Measurements from ENCODE around the gene LDB2.

LDB2 gene

GRCh38 chr4:16844816-16845586 lies 53.4 kb downstream of the LDB2 start:
- DNase-seq (ENCODE audit: low read depth), result no peak
- no peak overlapping the region for H3K4me3 ChIP-seq (ENCODE audit: low read length)
- no peak for TF ChIP-seq CTCF (conservative IDR thresholded peaks at IDR 0.05; ENCODE audit: low read depth, low read length)

- DNase-seq (ENCODE audit: low read depth), result no peak
- TF ChIP-seq CTCF (conservative IDR thresholded peaks at IDR 0.05; ENCODE audit: low read depth, low read length), result no peak
Measured at GRCh38 chr4:16843831-16844508, 54.5 kb downstream of the LDB2 start.

GRCh38 chr4:16838226-16838875 lies 60.1 kb downstream of the LDB2 start:
- DNase-seq (ENCODE audit: low read depth), result no peak
- no peak for TF ChIP-seq CTCF (conservative IDR thresholded peaks at IDR 0.05; ENCODE audit: low read depth, low read length)

More at GRCh38 chr4:16843831-16844508, 54.5 kb downstream of the LDB2 start:
- no peak overlapping the region for H3K4me3 ChIP-seq (ENCODE audit: low read length)

GRCh38 chr4:16837475-16837874 lies 61.0 kb downstream of the LDB2 start:
- TF ChIP-seq CTCF (conservative IDR thresholded peaks at IDR 0.05; ENCODE audit: low read depth, low read length), result no peak
- H3K4me3 ChIP-seq (ENCODE audit: low read length), result no peak overlapping the region
- no peak for DNase-seq (ENCODE audit: low read depth)

More at GRCh38 chr4:16838226-16838875, 60.1 kb downstream of the LDB2 start:
- H3K4me3 ChIP-seq (ENCODE audit: low read length), result no peak overlapping the region

GRCh38 chr4:16836324-16836723 lies 62.1 kb downstream of the LDB2 start:
- TF ChIP-seq CTCF (conservative IDR thresholded peaks at IDR 0.05; ENCODE audit: low read depth, low read length), result no peak
- no peak overlapping the region for H3K4me3 ChIP-seq (ENCODE audit: low read length)
- no peak for DNase-seq (ENCODE audit: low read depth)

GRCh38 chr4:16835597-16836247 lies 62.7 kb downstream of the LDB2 start:
- TF ChIP-seq CTCF (conservative IDR thresholded peaks at IDR 0.05; ENCODE audit: low read depth, low read length), result no peak
- DNase-seq (ENCODE audit: low read depth), result no peak
- no peak overlapping the region for H3K4me3 ChIP-seq (ENCODE audit: low read length)
